Smooth muscle cell (in vitro differentiated cells): Measurements from ENCODE around the gene TMEM97. TPM values are rescaled to one million over a fixed set of nuclear protein-coding genes. Genes with fewer than 3 reads are reported as not detected.
A peak's percentile ranks its signal among the peaks of the same experiment; 100 is the strongest.

ENCODE experiments used
- DNase-seq: peaks from one replicate; lab custom pipeline; 2025; ENCODE audit not compliant: unreplicated experiment; lab: John Stamatoyannopoulos, UW
- H2AFZ ChIP-seq: fragments of 200-600 bp; sonication (generic); 2 replicates; pipeline ENCODE4 v1.6.0; 2016; ENCODE audit warnings: antibody characterized with exemption, low read depth, mild to moderate bottlenecking
- H3F3A ChIP-seq: fragments of 200-600 bp; sonication (generic); 2 replicates; pipeline ENCODE4 v1.6.0; 2017; ENCODE audit warnings: antibody characterized with exemption, low read depth
- H3K27ac ChIP-seq: fragments of 200-600 bp; sonication (generic); 2 replicates; pipeline ENCODE4 v1.5.1; 2016; ENCODE audit warnings: low read depth, mild to moderate bottlenecking
- H3K27me3 ChIP-seq: fragments of 200-600 bp; sonication (generic); 2 replicates; pipeline ENCODE4 v1.6.1; 2016; ENCODE audit warnings: low read depth, mild to moderate bottlenecking
- H3K36me3 ChIP-seq: fragments of 200-600 bp; sonication (generic); 2 replicates; pipeline ENCODE4 v1.5.1; 2016; ENCODE audit warnings: low read depth
- H3K4me1 ChIP-seq: fragments of 200-600 bp; sonication (generic); 2 replicates; pipeline ENCODE4 v1.5.1; 2016; ENCODE audit warnings: low read depth
- H3K4me2 ChIP-seq: fragments of 200-600 bp; sonication (generic); 2 replicates; pipeline ENCODE4 v1.6.0; 2016; ENCODE audit warnings: mild to moderate bottlenecking
- H3K4me3 ChIP-seq: fragments of 200-600 bp; sonication (generic); 2 replicates; pipeline ENCODE4 v1.5.1; 2016; ENCODE audit warnings: mild to moderate bottlenecking
- H3K79me2 ChIP-seq: fragments of 200-600 bp; sonication (generic); 2 replicates; pipeline ENCODE4 v1.6.0; 2016; ENCODE audit warnings: low read depth, mild to moderate bottlenecking
- H3K9ac ChIP-seq: fragments of 200-600 bp; sonication (generic); 2 replicates; pipeline ENCODE4 v1.6.0; 2016; ENCODE audit warnings: low read depth
- H3K9me3 ChIP-seq: fragments of 200-600 bp; sonication (generic); replicated peaks from 2 replicates; pipeline ENCODE4 v1.5.1; 2016; ENCODE audit warnings: low read depth
- H4K20me1 ChIP-seq: fragments of 200-600 bp; sonication (generic); 2 replicates; pipeline ENCODE4 v1.6.0; 2016; ENCODE audit warnings: low read depth
- WGBS: methylation state at CpG from one replicate; pipeline ENCODE4 v1.1.7; 2016; ENCODE audit warnings: low lambda C conversion rate; 5-methylcytosine and 5-hydroxymethylcytosine counted together
- polyA plus RNA-seq: library from polyadenylated mRNA; unstranded; fragments of >200 nt; fragmentation: Nextera tagmentation; extraction: Ambion mirVana; gene quantifications from 2 replicates; pipeline ENCODE4 v1.2.1, GENCODE V29; 2016
- total RNA-seq: library from RNA; depleted of rRNA; stranded (reverse); fragments of >200 nt; gene quantifications from 2 replicates; pipeline ENCODE4 v1.2.3, GENCODE V29; 2014
- TF ChIP-seq, protein P1 (sequence below): fragments of 200-600 bp; sonication (generic); IDR thresholded peaks from 2 replicates; pipeline ENCODE4 v1.5.1; 2017; ENCODE audit warnings: borderline replicate concordance, mild to moderate bottlenecking, antibody characterized with exemption; ENCODE audit not compliant: insufficient read depth, poor library complexity, severe bottlenecking

Gene TMEM97
- total and polyA plus RNA-seq, 2 experiments from 2014 or later: 12.1 to 17.2 TPM

DNA sequence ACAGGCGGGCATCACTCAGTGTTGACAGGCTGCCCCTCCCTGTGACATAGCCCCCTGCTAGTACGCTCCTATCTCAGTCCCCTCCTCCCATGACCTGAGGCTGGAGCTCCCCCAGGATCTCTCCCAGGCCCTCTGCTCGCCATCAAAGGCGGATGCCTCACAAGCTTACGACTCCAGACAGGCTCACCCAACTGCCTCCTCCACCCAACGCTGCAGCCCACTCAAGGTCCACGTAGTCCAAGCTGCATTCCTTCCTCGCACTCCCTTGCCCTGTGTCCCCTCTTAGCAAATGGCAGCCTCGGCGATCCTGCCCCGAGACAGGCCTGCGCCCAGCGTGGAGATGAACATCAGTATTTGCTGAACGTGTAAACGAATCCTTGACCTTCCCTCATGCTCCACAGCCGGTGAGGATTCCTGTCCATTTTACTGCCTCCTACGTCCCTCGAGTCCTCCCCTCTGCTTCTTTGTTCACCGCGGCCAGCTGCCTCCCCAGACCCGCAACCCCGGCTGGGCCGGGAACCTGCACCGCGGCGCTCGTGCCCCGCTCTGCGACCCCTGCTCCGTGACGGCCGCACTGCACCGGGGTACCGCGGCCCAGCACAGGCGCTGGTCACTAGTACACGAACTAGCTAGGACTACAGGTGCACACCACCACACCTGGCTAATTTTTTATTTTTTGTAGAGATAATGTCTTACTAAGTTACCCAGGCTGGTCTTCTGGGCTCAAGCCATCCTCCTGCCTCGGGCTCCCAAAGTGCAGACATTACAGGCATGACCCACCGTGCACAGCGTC is 838 bp upstream of the TMEM97 start:
- H3K27me3 ChIP-seq: no peaks in the 10 kb centered on the region
- WGBS: 10% methylated on average over 40 of the region's 40 CpGs
- no peaks in the 10 kb centered on the region for H3K36me3 ChIP-seq
- peak overlapping the region; percentile 58 for H3K4me3 ChIP-seq
- no peaks in the 10 kb centered on the region for H4K20me1 ChIP-seq
- peaks cover 34% of the 10 kb centered on the region for H3K79me2 ChIP-seq
- peak overlapping the region; percentile 90 for H3K4me2 ChIP-seq
- DNase-seq: no peak
- no peak overlapping the region for H3K27ac ChIP-seq
- no peaks in the 10 kb centered on the region for H3K9me3 ChIP-seq
- H2AFZ ChIP-seq: peak overlapping the region; percentile 96
- H3F3A ChIP-seq: peaks cover 3% of the 10 kb centered on the region
- TF ChIP-seq, protein P1, sequence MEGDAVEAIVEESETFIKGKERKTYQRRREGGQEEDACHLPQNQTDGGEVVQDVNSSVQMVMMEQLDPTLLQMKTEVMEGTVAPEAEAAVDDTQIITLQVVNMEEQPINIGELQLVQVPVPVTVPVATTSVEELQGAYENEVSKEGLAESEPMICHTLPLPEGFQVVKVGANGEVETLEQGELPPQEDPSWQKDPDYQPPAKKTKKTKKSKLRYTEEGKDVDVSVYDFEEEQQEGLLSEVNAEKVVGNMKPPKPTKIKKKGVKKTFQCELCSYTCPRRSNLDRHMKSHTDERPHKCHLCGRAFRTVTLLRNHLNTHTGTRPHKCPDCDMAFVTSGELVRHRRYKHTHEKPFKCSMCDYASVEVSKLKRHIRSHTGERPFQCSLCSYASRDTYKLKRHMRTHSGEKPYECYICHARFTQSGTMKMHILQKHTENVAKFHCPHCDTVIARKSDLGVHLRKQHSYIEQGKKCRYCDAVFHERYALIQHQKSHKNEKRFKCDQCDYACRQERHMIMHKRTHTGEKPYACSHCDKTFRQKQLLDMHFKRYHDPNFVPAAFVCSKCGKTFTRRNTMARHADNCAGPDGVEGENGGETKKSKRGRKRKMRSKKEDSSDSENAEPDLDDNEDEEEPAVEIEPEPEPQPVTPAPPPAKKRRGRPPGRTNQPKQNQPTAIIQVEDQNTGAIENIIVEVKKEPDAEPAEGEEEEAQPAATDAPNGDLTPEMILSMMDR: no peak
- H3K9ac ChIP-seq: no peak overlapping the region
- peaks cover 14% of the 10 kb centered on the region for H3K4me1 ChIP-seq

DNA sequence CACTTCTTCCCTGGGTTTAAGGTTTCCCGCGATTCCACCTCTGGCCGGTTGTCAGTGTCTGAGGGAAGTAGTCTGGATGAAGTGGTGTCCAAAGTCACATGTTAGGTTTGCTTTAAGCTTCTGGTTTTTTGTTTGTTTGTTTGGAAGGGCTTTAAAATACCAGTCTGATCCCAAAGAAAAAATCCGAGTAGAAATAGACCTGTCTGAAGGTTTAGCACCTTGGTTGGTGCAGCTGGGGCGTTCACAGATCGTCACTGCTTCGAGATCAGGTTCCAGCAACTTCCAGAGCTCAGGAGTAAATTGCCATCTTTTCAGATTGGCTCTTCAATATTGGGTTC is 567 bp downstream of the TMEM97 start:
- Histone ChIP-seq H3K4me1 (peaks cover 14% of the 10 kb centered on the region), H2AFZ (peak overlapping the region; percentile 86), H3F3A (peaks cover 3% of the 10 kb centered on the region), H3K36me3 (no peaks in the 10 kb centered on the region), H3K4me2 (peak overlapping the region; percentile 90), H3K27me3 (no peaks in the 10 kb centered on the region), H4K20me1 (no peaks in the 10 kb centered on the region), H3K9ac (peak overlapping the region; percentile 34), H3K9me3 (no peaks in the 10 kb centered on the region), H3K79me2 (peaks cover 37% of the 10 kb centered on the region), H3K27ac (peak overlapping the region; percentile 30), H3K4me3 (peak overlapping the region; percentile 58)
- DNase-seq: no peak
- TF ChIP-seq, protein P1: no peak
- WGBS: under 1% methylated on average over 7 of the region's 7 CpGs

DNA sequence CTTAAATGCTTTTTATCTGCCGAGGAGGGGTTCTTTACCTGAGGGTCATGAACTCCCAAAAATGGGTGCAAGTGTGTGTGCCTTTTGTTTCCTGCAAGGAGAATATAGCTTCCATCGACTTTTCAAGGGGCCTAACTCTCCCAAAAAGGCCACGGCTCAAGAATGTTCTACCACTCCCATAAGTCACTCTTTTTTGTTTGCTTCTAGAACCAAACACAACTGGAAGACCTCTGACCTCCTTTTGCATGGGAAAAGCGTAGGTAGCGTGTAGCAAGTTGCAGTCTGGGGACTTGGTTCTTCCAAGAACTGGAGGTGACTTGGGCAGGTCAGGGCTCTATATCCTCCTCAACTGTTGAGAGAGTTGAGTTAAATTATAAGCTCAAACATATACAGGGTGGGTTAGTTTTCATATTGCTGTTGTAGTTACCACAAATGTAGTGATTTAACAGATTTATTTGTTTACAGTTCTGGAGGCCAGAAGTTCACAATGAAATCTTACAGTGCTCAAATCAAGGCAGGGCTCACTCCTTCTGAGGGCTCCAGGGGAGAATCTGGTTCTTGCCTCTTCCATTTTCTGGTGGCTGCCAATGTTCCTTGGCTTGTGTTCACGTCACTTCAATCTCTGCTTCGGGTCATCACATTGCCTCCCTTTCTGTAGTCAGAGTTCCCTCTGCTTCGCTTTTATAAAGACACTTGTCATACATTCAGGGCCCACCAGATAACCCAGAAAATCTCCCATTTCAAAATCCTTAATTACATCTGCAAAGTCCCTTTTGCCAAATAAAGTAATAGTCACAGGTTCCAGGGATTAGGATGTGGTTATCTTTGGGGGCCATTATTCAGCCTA is 1.4 kb downstream of the TMEM97 start:
- Histone ChIP-seq H3K9me3 (no peaks in the 10 kb centered on the region), H4K20me1 (no peaks in the 10 kb centered on the region), H3K4me1 (peaks cover 14% of the 10 kb centered on the region), H3K36me3 (no peaks in the 10 kb centered on the region), H3K27ac (no peak overlapping the region), H3K79me2 (peaks cover 38% of the 10 kb centered on the region), H3K4me3 (peak overlapping the region; percentile 58), H3F3A (peaks cover 3% of the 10 kb centered on the region), H3K4me2 (peak overlapping the region; percentile 90), H2AFZ (peak overlapping the region; percentile 86), H3K27me3 (no peaks in the 10 kb centered on the region), H3K9ac (peak overlapping the region; percentile 34)
- TF ChIP-seq, protein P1: no peak
- no peak for DNase-seq
- WGBS: 58% methylated on average over 8 of the region's 8 CpGs
